Tibial artery (tissue), 4 donors: ENCODE measurements around the gene LYG2.
"Not testable (repeated sequence)": the region's sequence is repeated elsewhere in the genome, so short reads cannot be mapped to it uniquely, and the experiment has no call there.

Source experiments
- DNase-seq, 2 donors: peaks; one replicate each; pipeline ENCODE4 v3.0.0-alpha.2; 2019
- H3K27ac ChIP-seq, 2 donors: fragments of 200-600 bp; sonication (generic) in 1 of 2; 1 replicate in 1 of 2; 2 replicates in 1 of 2; pipeline ENCODE4 v1.5.1; 2018 to 2019; ENCODE audit warnings: mild to moderate bottlenecking in 1 of 2
- H3K27me3 ChIP-seq, 2 donors: fragments of 200-600 bp; sonication (generic) in 1 of 2; one replicate each; pipeline versions ENCODE4 v1.5.1 to v1.6.0; 2016 to 2019
- H3K36me3 ChIP-seq, 3 donors: fragments of 200-600 bp; sonication (generic) in 2 of 3; one replicate each; pipeline ENCODE4 v1.5.1; 2016 to 2019; ENCODE audit warnings: mild to moderate bottlenecking in 2 of 3
- H3K4me1 ChIP-seq, 4 donors: fragments of 200-600 bp; sonication (generic) in 2 of 4; 1 replicate in 3 of 4; 2 replicates in 1 of 4; pipeline ENCODE4 v1.5.1; 2016 to 2019
- H3K4me3 ChIP-seq, 2 donors: fragments of 200-600 bp; sonication (generic) in 1 of 2; 1 replicate in 1 of 2; 2 replicates in 1 of 2; pipeline ENCODE4 v1.5.1; 2018 to 2019; ENCODE audit warnings: mild to moderate bottlenecking in 2 of 2
- H3K9me3 ChIP-seq, 3 donors: fragments of 200-600 bp; sonication (generic) in 1 of 3; one replicate each; pipeline ENCODE4 v1.5.1; 2016 to 2019
- intact Hi-C: fragments of 100-400 bp; cut with DNase I; formaldehyde crosslinking; loops from one replicate; pipeline ENCODE4 v1.15.0; 2023; ENCODE audit warnings: low total_unique reads
- TF ChIP-seq, protein P1 (sequence below), 2 experiments: fragments of 200-600 bp in 1 of 2; fragments of 450-650 bp in 1 of 2; IDR thresholded peaks; one replicate each; pipeline ENCODE4 v1.5.1; 2017 to 2019; ENCODE audit warnings: antibody characterized with exemption in 2 of 2, mild to moderate bottlenecking in 1 of 2, moderate library complexity in 1 of 2

The LYG2 gene

DNA sequence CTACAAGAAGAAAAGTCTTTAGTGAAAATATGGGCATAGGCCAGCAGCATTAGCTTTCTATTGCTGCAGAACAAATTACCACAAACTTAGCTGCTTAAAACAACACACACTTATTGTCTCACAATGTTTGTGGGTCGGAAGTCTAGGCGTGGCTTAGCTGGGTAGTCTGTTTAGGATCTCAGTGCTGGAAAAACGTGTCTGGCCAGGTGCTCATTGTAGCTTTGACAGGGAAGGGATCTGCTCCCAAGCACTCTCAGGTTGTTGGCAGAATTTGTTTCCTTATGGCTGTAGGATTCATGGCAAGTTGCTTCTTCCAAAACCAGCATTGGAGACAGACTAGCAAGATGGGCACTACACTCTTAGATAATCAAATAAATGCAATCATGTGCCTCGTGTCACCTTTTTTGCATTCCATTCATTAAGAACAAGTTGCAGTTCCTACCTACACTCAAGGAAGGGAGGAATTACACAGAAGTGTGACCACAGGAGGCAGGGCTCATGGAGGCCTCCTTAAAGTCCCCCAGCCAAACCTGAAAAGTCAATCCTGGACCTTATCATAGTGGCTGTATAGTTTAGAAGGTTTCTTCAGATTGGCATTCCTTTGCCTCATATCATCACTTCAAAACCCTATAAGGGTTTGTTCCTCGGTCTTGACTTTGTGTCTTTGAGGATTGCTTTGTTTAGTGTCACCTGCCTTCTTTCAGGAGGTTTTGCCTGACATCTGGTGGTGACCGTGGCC is 57.2 kb downstream of the LYG2 start:
- no peaks in the 10 kb centered on the region for H3K9me3 ChIP-seq
- H3K4me3 ChIP-seq: no peak overlapping the region
- no peaks in the 10 kb centered on the region for H3K4me1 ChIP-seq
- H3K27me3 ChIP-seq: no peaks in the 10 kb centered on the region
- H3K36me3 ChIP-seq: peaks cover 37 to 46% (median 44%) of the 10 kb centered on the region in 3 donors
- no peak overlapping the region for H3K27ac ChIP-seq
- intact Hi-C loops: no loop called here
- TF ChIP-seq, protein P1, sequence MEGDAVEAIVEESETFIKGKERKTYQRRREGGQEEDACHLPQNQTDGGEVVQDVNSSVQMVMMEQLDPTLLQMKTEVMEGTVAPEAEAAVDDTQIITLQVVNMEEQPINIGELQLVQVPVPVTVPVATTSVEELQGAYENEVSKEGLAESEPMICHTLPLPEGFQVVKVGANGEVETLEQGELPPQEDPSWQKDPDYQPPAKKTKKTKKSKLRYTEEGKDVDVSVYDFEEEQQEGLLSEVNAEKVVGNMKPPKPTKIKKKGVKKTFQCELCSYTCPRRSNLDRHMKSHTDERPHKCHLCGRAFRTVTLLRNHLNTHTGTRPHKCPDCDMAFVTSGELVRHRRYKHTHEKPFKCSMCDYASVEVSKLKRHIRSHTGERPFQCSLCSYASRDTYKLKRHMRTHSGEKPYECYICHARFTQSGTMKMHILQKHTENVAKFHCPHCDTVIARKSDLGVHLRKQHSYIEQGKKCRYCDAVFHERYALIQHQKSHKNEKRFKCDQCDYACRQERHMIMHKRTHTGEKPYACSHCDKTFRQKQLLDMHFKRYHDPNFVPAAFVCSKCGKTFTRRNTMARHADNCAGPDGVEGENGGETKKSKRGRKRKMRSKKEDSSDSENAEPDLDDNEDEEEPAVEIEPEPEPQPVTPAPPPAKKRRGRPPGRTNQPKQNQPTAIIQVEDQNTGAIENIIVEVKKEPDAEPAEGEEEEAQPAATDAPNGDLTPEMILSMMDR (IDR thresholded peaks at IDR 0.05): no peak
- no peak for DNase-seq

DNA sequence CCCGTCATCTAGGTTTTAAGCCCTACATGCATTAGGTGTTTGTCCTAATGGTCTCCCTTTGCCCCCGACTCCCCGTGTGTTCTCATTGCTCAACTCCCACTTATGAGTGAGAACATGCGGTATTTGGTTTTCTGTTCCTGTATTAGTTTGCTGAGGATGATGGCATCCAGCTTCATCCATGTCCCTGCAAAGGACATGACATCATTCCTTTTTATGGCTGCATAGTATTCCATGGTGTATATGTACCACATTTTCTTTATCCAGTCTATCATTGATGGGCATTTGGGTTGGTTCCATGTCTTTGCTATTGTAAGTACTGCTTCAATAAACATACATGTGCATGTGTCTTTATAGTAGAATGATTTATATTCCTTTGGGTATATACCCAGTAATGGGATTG is 63.1 kb downstream of the LYG2 start:
- H3K9me3 ChIP-seq, H3K4me3 ChIP-seq, H3K27ac ChIP-seq, H3K27me3 ChIP-seq, intact Hi-C loops, H3K4me1 ChIP-seq, DNase-seq: not testable (repeated sequence)
- H3K36me3 ChIP-seq: peaks cover 45 to 84% (median 58%) of the 10 kb centered on the region in 3 donors
